LNCAP (cell line): ENCODE results near the gene MEF2C.

Experiments used
- CTCF ChIP-seq: fragments of 450-650 bp; IDR thresholded peaks from 2 replicates; pipeline ENCODE4 v1.5.1; 2017; ENCODE audit warnings: mild to moderate bottlenecking

Gene MEF2C

GRCh38 chr5:88836195-88836838 lies 46.7 kb downstream of the MEF2C start:
- no peak for TF ChIP-seq CTCF

GRCh38 chr5:88834499-88834898 lies 48.5 kb downstream of the MEF2C start:
- no peak for TF ChIP-seq CTCF

- no peak for TF ChIP-seq CTCF
Observed at GRCh38 chr5:88834131-88834462, 48.9 kb downstream of the MEF2C start.

GRCh38 chr5:88833371-88834130 lies 49.4 kb downstream of the MEF2C start:
- no peak for TF ChIP-seq CTCF

- TF ChIP-seq CTCF = no peak
Observed at GRCh38 chr5:88831816-88832215, 51.2 kb downstream of the MEF2C start.

- no peak for TF ChIP-seq CTCF
Observed at GRCh38 chr5:88830567-88830966, 52.4 kb downstream of the MEF2C start.

- TF ChIP-seq CTCF = no peak
Observed at GRCh38 chr5:88829775-88830174, 53.2 kb downstream of the MEF2C start.
